ENCODE data around the gene SMARCD2.
A peak's percentile ranks its signal among the peaks of the same experiment; 100 is the strongest.

Gene SMARCD2

GRCh38 chr17:63837962-63838600 is 4.4 kb downstream of the SMARCD2 start:
- Histone ChIP-seq H3K9me3 (ENCODE audit: insufficient read depth, low read length) (no peaks in the 10 kb centered on the region), H3K27me3 (ENCODE audit: insufficient read depth, insufficient read length) (no peaks in the 10 kb centered on the region), H3K9ac (ENCODE audit: insufficient read length, low read depth) (peak overlapping the region; percentile 5), H3K4me3 (ENCODE audit: insufficient read length, low read depth) (no peak overlapping the region), H3K4me1 (ENCODE audit: insufficient read depth, insufficient read length) (peaks cover 18% of the 10 kb centered on the region), H3K36me3 (ENCODE audit: insufficient read depth, insufficient read length, low read length) (peaks cover 57% of the 10 kb centered on the region)
- DNase-seq (ENCODE audit: low read depth, low spot score), result no peak
- no peak for TF ChIP-seq YY1 (IDR thresholded peaks at IDR 0.05; ENCODE audit: insufficient read depth, insufficient read length)
- no peak for TF ChIP-seq ZNF274 (IDR thresholded peaks at IDR 0.05; ENCODE audit: low read depth, low read length)
- TF ChIP-seq SUZ12 (IDR thresholded peaks at IDR 0.05; ENCODE audit: extremely low read depth, insufficient read depth, insufficient read length), result no peak

- no peak overlapping the region for H3K9ac ChIP-seq (ENCODE audit: insufficient read length, low read depth)
Measured at GRCh38 chr17:63837480-63837879, 5.0 kb downstream of the SMARCD2 start.

GRCh38 chr17:63836811-63837210 is 5.7 kb downstream of the SMARCD2 start:
- Histone ChIP-seq H3K9me3 (ENCODE audit: insufficient read depth, low read length) (no peaks in the 10 kb centered on the region), H3K4me3 (ENCODE audit: insufficient read length, low read depth) (no peak overlapping the region), H3K36me3 (ENCODE audit: insufficient read depth, insufficient read length, low read length) (peaks cover 69% of the 10 kb centered on the region), H3K9ac (ENCODE audit: insufficient read length, low read depth) (no peak overlapping the region), H3K27me3 (ENCODE audit: insufficient read depth, insufficient read length) (no peaks in the 10 kb centered on the region), H3K4me1 (ENCODE audit: insufficient read depth, insufficient read length) (peaks cover 24% of the 10 kb centered on the region)
- TF ChIP-seq SUZ12 (IDR thresholded peaks at IDR 0.05; ENCODE audit: extremely low read depth, insufficient read depth, insufficient read length) (no peak), ZNF274 (IDR thresholded peaks at IDR 0.05; ENCODE audit: low read depth, low read length) (no peak), YY1 (IDR thresholded peaks at IDR 0.05; ENCODE audit: insufficient read depth, insufficient read length) (no peak)
- no peak for DNase-seq (ENCODE audit: low read depth, low spot score)

More at GRCh38 chr17:63837480-63837879, 5.0 kb downstream of the SMARCD2 start:
- no peak for TF ChIP-seq ZNF274 (IDR thresholded peaks at IDR 0.05; ENCODE audit: low read depth, low read length)
- TF ChIP-seq SUZ12 (IDR thresholded peaks at IDR 0.05; ENCODE audit: extremely low read depth, insufficient read depth, insufficient read length), result no peak
- TF ChIP-seq YY1 (IDR thresholded peaks at IDR 0.05; ENCODE audit: insufficient read depth, insufficient read length), result no peak
- DNase-seq (ENCODE audit: low read depth, low spot score), result no peak
- H3K9me3 ChIP-seq (ENCODE audit: insufficient read depth, low read length), result no peaks in the 10 kb centered on the region
- no peak overlapping the region for H3K4me3 ChIP-seq (ENCODE audit: insufficient read length, low read depth)
- H3K36me3 ChIP-seq (ENCODE audit: insufficient read depth, insufficient read length, low read length), result peaks cover 63% of the 10 kb centered on the region
- no peaks in the 10 kb centered on the region for H3K27me3 ChIP-seq (ENCODE audit: insufficient read depth, insufficient read length)
- peaks cover 21% of the 10 kb centered on the region for H3K4me1 ChIP-seq (ENCODE audit: insufficient read depth, insufficient read length)

- H3K9me3 ChIP-seq (ENCODE audit: insufficient read depth, low read length), result no peaks in the 10 kb centered on the region
- no peaks in the 10 kb centered on the region for H3K27me3 ChIP-seq (ENCODE audit: insufficient read depth, insufficient read length)
- no peak overlapping the region for H3K9ac ChIP-seq (ENCODE audit: insufficient read length, low read depth)
- no peak for DNase-seq (ENCODE audit: low read depth, low spot score)
- peaks cover 16% of the 10 kb centered on the region for H3K4me1 ChIP-seq (ENCODE audit: insufficient read depth, insufficient read length)
- TF ChIP-seq SUZ12 (IDR thresholded peaks at IDR 0.05; ENCODE audit: extremely low read depth, insufficient read depth, insufficient read length), result no peak
- no peak for TF ChIP-seq ZNF274 (IDR thresholded peaks at IDR 0.05; ENCODE audit: low read depth, low read length)
- TF ChIP-seq YY1 (IDR thresholded peaks at IDR 0.05; ENCODE audit: insufficient read depth, insufficient read length), result no peak
- H3K4me3 ChIP-seq (ENCODE audit: insufficient read length, low read depth), result no peak overlapping the region
- peaks cover 82% of the 10 kb centered on the region for H3K36me3 ChIP-seq (ENCODE audit: insufficient read depth, insufficient read length, low read length)
Measured at GRCh38 chr17:63835167-63835720, 7.2 kb downstream of the SMARCD2 start.

GRCh38 chr17:63834431-63835166 is 7.9 kb downstream of the SMARCD2 start:
- H3K36me3 ChIP-seq (ENCODE audit: insufficient read depth, insufficient read length, low read length), result peaks cover 89% of the 10 kb centered on the region
- H3K4me1 ChIP-seq (ENCODE audit: insufficient read depth, insufficient read length), result peaks cover 16% of the 10 kb centered on the region
- no peak for DNase-seq (ENCODE audit: low read depth, low spot score)

GRCh38 chr17:63833741-63834373 is 8.6 kb downstream of the SMARCD2 start:
- Histone ChIP-seq H3K9ac (ENCODE audit: insufficient read length, low read depth) (no peak overlapping the region), H3K9me3 (ENCODE audit: insufficient read depth, low read length) (no peaks in the 10 kb centered on the region), H3K36me3 (ENCODE audit: insufficient read depth, insufficient read length, low read length) (peaks cover 96% of the 10 kb centered on the region), H3K4me3 (ENCODE audit: insufficient read length, low read depth) (no peak overlapping the region), H3K27me3 (ENCODE audit: insufficient read depth, insufficient read length) (no peaks in the 10 kb centered on the region), H3K4me1 (ENCODE audit: insufficient read depth, insufficient read length) (peaks cover 16% of the 10 kb centered on the region)
- DNase-seq (ENCODE audit: low read depth, low spot score), result no peak
- TF ChIP-seq ZNF274 (IDR thresholded peaks at IDR 0.05; ENCODE audit: low read depth, low read length), result no peak
- TF ChIP-seq SUZ12 (IDR thresholded peaks at IDR 0.05; ENCODE audit: extremely low read depth, insufficient read depth, insufficient read length), result no peak
- no peak for TF ChIP-seq YY1 (IDR thresholded peaks at IDR 0.05; ENCODE audit: insufficient read depth, insufficient read length)

More at GRCh38 chr17:63834431-63835166, 7.9 kb downstream of the SMARCD2 start:
- Histone ChIP-seq H3K27me3 (ENCODE audit: insufficient read depth, insufficient read length) (no peaks in the 10 kb centered on the region), H3K4me3 (ENCODE audit: insufficient read length, low read depth) (no peak overlapping the region), H3K9ac (ENCODE audit: insufficient read length, low read depth) (no peak overlapping the region), H3K9me3 (ENCODE audit: insufficient read depth, low read length) (no peaks in the 10 kb centered on the region)
- no peak for TF ChIP-seq SUZ12 (IDR thresholded peaks at IDR 0.05; ENCODE audit: extremely low read depth, insufficient read depth, insufficient read length)
- TF ChIP-seq YY1 (IDR thresholded peaks at IDR 0.05; ENCODE audit: insufficient read depth, insufficient read length), result no peak
- TF ChIP-seq ZNF274 (IDR thresholded peaks at IDR 0.05; ENCODE audit: low read depth, low read length), result no peak
